ENCODE data around the gene HES1. TPM values are rescaled to one million over a fixed set of nuclear protein-coding genes. Genes with fewer than 3 reads are reported as not detected.

HES1 gene
- total and polyA plus RNA-seq, 9 of the 15 experiments (the other 6 are each of a cell fraction or from before 2014, with no cell fraction given): 3.4 to 37.0 (median 19.3) TPM

GRCh38 chr3:194134757-194135515, 1.0 kb upstream of the HES1 start (continued):
- no peak for TF ChIP-seq CTCF (IDR thresholded peaks at IDR 0.05 in 2 of 3, conservative IDR thresholded peaks at IDR 0.05 in 1 of 3; ENCODE audit: insufficient read depth in 2 of 3, low read depth in 1 of 3, low read length in 3 of 3)
- TF ChIP-seq ARID2 (IDR thresholded peaks at IDR 0.05): no peak
- TF ChIP-seq ZNF740 (CRISPR knock-in tag; IDR thresholded peaks at IDR 0.05): peak; percentile 69
- peak in 1 of 2 experiments; percentile 86; a peak in 2 of 4 replicates for TF ChIP-seq ZNF740 (tag; IDR thresholded peaks at IDR 0.05)
- peak; percentile 95 for TF ChIP-seq TFAP4 (CRISPR knock-in tag; IDR thresholded peaks at IDR 0.05; ENCODE audit: borderline replicate concordance)
- TF ChIP-seq ZNF124 (CRISPR knock-in tag; IDR thresholded peaks at IDR 0.05): no peak
- TF ChIP-seq ZNF511 (CRISPR knock-in tag; IDR thresholded peaks at IDR 0.05): no peak; the same call in 1 of the 2 replicates
- no peak for TF ChIP-seq CBX5 (IDR thresholded peaks at IDR 0.05; ENCODE audit: borderline replicate concordance, low read depth)
- no peak for TF ChIP-seq TAF7 (tag; IDR thresholded peaks at IDR 0.05)
- TF ChIP-seq SMARCC2 (IDR thresholded peaks at IDR 0.05; ENCODE audit: low read depth): no peak
- TF ChIP-seq ZNF41 (CRISPR knock-in tag; conservative IDR thresholded peaks at IDR 0.05): no peak
- TF ChIP-seq HDAC3 (IDR thresholded peaks at IDR 0.05; ENCODE audit: borderline replicate concordance, partially characterized antibody): peak; percentile 76
- TF ChIP-seq ZNF592 (IDR thresholded peaks at IDR 0.05): peak; percentile 63; the same call in 1 of the 2 replicates
- no peak for TF ChIP-seq POU5F1 (IDR thresholded peaks at IDR 0.05; ENCODE audit: borderline replicate concordance, low read depth, low read length, partially characterized antibody)
- TF ChIP-seq KAT7 (CRISPR knock-in tag; IDR thresholded peaks at IDR 0.05; ENCODE audit: borderline replicate concordance): no peak
- no peak for TF ChIP-seq ZBTB9 (CRISPR knock-in tag; IDR thresholded peaks at IDR 0.05)
- TF ChIP-seq KAT2B (IDR thresholded peaks at IDR 0.05; ENCODE audit: low read depth, low read length): no peak
